Small intestine (tissue), 7 donors: Measurements from ENCODE around the gene MICU2. TPM values are rescaled to one million over a fixed set of nuclear protein-coding genes. Genes with fewer than 3 reads are reported as not detected.

Experiments
- DNase-seq, 2 donors: peaks; one replicate each; pipeline versions ENCODE4 v3.0.0 to v3.0.0-alpha.2; 2013
- FAIRE-seq: peaks from 2 replicates; lab custom pipeline; 2012; peaks lifted over from hg19 to GRCh38; lab: Jason Lieb, UNC
- H3K27ac ChIP-seq, 3 donors: one replicate each; pipeline ENCODE4 v1.5.1; 2013; ENCODE audit warnings: low read length in 2 of 3, mild to moderate bottlenecking in 2 of 3, control low read depth in 1 of 3, inconsistent platforms in 1 of 3, low read depth in 1 of 3, moderate library complexity in 1 of 3
- H3K27me3 ChIP-seq, 3 donors: one replicate each; pipeline ENCODE4 v1.6.1; 2013; ENCODE audit warnings: low read length in 3 of 3, inconsistent platforms in 1 of 3; ENCODE audit not compliant: control insufficient read depth in 3 of 3, insufficient read depth in 3 of 3
- H3K36me3 ChIP-seq, 3 donors: one replicate each; pipeline ENCODE4 v1.6.1; 2013; ENCODE audit warnings: low read length in 3 of 3, inconsistent platforms in 1 of 3, low read depth in 1 of 3, mild to moderate bottlenecking in 1 of 3, moderate library complexity in 1 of 3; ENCODE audit not compliant: control insufficient read depth in 3 of 3, insufficient read depth in 2 of 3
- H3K4me1 ChIP-seq, 3 donors: one replicate each; pipeline ENCODE4 v1.6.1; 2013; ENCODE audit warnings: low read length in 2 of 3, inconsistent platforms in 1 of 3, low read depth in 1 of 3, mild to moderate bottlenecking in 1 of 3, moderate library complexity in 1 of 3; ENCODE audit not compliant: control insufficient read depth in 3 of 3, insufficient read depth in 2 of 3
- H3K4me3 ChIP-seq, 3 donors: one replicate each; pipeline ENCODE4 v1.5.1; 2013; ENCODE audit warnings: low read length in 3 of 3, control low read depth in 1 of 3, inconsistent platforms in 1 of 3, low read depth in 1 of 3, mild to moderate bottlenecking in 1 of 3, moderate library complexity in 1 of 3
- H3K9me3 ChIP-seq, 2 donors: one replicate each; pipeline ENCODE4 v1.6.1; 2013; ENCODE audit warnings: low read depth in 1 of 2, low read length in 1 of 2; ENCODE audit not compliant: control insufficient read depth in 2 of 2, insufficient read depth in 1 of 2
- WGBS, 3 donors: extraction: QIAGEN DNeasy Blood & Tissue Kit; methylation state at CpG; one replicate each; pipeline ENCODE4 v1.1.7; 2013; 5-methylcytosine and 5-hydroxymethylcytosine counted together
- polyA plus RNA-seq, 4 donors: library from polyadenylated mRNA; stranded (reverse) in 3 of 4; unstranded in 1 of 4; fragments of 200-250 nt in 3 of 4; fragments of 120-200 nt in 1 of 4; gene quantifications; one replicate each; pipeline versions ENCODE4 v1.2.1 to v1.2.3, GENCODE V29; 2013
- donor health status: healthy with polysubstance abuse.
- donor health status: control.
- donor health status: control.
- donor health status: Bipolar disorder and iron deficiency.
- donor health status: healthy.

MICU2 gene
- polyA plus RNA-seq, 4 donors, result 33.8 to 53.6 (median 46.7) TPM

DNA sequence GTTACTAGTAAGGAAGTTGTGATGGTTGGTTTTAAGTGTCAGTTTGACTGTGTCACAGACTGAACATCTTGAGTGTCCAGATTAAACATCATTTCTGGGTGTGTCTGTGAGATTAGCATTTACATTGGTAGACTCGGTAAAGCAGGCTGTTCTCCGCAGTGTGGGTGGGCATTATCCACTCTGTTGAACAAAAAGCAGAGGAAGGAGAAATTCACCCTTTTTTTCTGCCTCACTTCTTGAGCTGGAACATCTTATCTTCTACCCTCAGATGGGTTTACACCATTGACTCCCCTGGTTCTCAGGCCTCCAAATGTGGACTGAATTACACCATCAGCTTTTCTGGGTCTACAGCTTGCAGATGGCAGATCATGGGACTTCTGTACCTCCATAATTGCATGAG is 81.1 kb downstream of the MICU2 start:
- Histone ChIP-seq H3K27ac (no peak overlapping the region), H3K9me3 (no peaks in the 10 kb centered on the region), H3K27me3 (no peaks in the 10 kb centered on the region), H3K4me3 (no peak overlapping the region), H3K36me3 (peaks cover 2 to 6% (median 4%) of the 10 kb centered on the region in 3 donors), H3K4me1 (no peaks in the 10 kb centered on the region)
- WGBS, 3 donors, result 82 to 88% (median 88%) methylated on average over 2 of the region's 2 CpGs
- FAIRE-seq, result no peak
- DNase-seq, result no peak

DNA sequence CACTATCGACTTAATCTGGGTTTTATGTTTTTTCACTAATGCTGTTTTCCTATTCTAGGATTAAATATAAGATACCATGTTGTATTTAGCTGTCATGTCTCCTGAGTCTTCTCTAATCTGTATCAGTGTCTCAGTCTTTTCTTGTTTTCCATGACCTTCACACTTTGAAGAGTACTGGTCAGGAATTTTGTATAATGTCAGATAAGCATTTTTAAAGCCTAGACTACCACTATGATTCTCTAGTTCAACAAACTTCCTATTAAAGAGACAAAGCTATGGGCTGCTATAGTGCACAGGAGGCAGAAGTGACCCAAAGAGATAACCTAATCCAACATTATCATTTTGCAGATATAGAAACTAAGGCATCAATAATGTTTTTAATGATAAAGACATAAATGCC is 81.8 kb downstream of the MICU2 start:
- no peak overlapping the region for H3K27ac ChIP-seq
- peaks cover 2 to 9% (median 4%) of the 10 kb centered on the region in 3 donors for H3K36me3 ChIP-seq
- H3K9me3 ChIP-seq, result no peaks in the 10 kb centered on the region
- DNase-seq (no peak), FAIRE-seq (no peak)
- WGBS, 3 donors, result 93 to 95% (median 94%) methylated on average over 1 of the region's 1 CpG
- H3K27me3 ChIP-seq, result no peaks in the 10 kb centered on the region
- no peaks in the 10 kb centered on the region for H3K4me1 ChIP-seq
- no peak overlapping the region for H3K4me3 ChIP-seq

DNA sequence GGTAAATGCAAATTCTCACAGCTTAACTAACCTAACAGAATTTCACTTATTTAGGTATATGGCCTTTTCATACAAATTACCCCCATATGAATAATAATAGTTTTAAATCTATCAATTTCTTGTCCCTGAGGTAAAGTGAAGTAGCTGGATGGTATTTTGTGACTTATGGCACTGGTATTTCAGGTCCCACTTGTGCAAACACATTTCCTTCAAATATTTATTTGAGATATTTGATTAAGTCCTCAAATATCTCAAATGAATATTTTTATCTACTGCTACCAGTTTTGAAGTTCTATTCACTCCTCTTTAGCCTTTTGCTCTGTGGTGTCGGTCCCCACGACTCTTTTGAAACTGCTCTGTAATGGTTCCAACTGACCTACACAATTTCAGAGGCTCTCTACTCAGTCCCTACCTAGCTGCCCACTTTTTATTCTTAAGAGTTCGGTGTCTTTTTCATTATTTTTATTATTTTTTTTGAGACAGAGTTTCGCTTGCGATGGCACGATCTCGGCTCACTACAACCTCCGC is 85.3 kb downstream of the MICU2 start:
- FAIRE-seq (no peak), DNase-seq (no peak)
- H3K9me3 ChIP-seq, result no peaks in the 10 kb centered on the region
- H3K27ac ChIP-seq, result no peak overlapping the region
- 96 to 98% (median 97%) methylated on average over 8 of the region's 8 CpGs for WGBS, 3 donors
- no peaks in the 10 kb centered on the region for H3K27me3 ChIP-seq
- H3K4me1 ChIP-seq, result no peaks in the 10 kb centered on the region
- peaks cover 2 to 6% (median 4%) of the 10 kb centered on the region in 3 donors for H3K36me3 ChIP-seq
- no peak overlapping the region for H3K4me3 ChIP-seq

DNA sequence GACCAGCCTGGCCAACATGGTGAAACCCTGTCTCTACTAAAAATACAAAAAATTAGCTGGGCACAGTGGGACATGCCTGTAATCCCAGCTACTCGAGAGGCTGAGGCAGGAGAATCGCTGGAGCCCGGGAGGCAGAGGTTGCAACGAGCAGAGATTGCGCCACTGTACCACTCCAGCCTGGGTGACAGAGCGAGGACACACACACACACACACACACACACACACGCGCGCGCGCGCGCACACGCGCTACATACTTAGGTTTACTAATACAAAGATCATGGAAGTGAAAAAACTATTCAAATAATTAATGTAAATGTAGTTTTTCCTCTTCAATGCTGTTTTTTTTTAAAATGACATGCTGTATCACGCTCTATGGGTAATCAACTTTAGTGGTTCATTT is 86.4 kb downstream of the MICU2 start:
- Histone ChIP-seq H3K4me3 (no peak overlapping the region), H3K4me1 (no peaks in the 10 kb centered on the region), H3K36me3 (peaks cover 2 to 6% (median 2%) of the 10 kb centered on the region in 3 donors), H3K9me3 (no peaks in the 10 kb centered on the region), H3K27ac (no peak overlapping the region), H3K27me3 (no peaks in the 10 kb centered on the region)
- DNase-seq (no peak), FAIRE-seq (no peak)
- WGBS, 3 donors, result 88 to 92% (median 88%) methylated on average over 16 of the region's 16 CpGs

DNA sequence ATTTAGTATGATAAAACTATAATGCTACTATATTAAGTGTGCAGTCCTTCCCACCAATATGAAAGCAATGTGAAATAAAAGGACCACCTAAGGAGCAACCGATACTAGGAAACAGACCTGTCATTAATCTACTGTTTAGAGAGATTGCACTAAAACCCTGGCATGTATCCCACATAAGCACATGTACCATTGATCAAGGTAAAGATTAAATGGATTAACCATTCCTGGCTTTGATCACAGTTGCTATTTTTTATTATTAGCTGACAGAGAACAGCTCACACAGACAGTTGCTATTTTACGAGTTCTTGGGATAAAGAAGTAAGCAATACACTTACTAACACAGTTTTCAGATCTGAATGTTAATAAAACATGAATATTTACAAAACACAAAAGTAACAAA is 87.2 kb downstream of the MICU2 start:
- Histone ChIP-seq H3K4me3 (no peak overlapping the region), H3K4me1 (no peaks in the 10 kb centered on the region), H3K36me3 (peaks cover 2 to 6% (median 4%) of the 10 kb centered on the region in 3 donors), H3K27ac (no peak overlapping the region), H3K9me3 (no peaks in the 10 kb centered on the region), H3K27me3 (no peaks in the 10 kb centered on the region)
- WGBS, 3 donors, result 55 to 82% (median 72%) methylated on average over 2 of the region's 2 CpGs
- FAIRE-seq (no peak), DNase-seq (no peak)

DNA sequence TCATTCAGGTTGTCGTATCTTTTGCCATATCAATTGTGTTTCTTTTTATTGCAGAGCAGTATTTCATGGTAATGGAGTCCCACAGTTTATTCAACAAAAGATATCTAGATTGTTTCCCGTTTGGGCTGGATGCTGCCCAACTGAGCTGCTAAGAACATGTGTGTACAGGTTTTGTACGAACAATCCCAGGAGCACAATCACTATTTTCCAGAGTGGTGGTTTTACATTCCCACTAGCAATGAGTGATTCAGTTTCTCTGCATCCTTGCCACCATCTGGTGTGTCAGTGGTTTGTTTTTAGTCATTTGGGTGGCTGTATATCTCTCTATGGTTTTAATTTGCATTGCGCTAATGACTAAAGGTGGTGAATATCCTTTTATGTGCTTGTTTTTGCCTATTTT is 92.1 kb downstream of the MICU2 start:
- Histone ChIP-seq H3K27me3 (no peaks in the 10 kb centered on the region), H3K36me3 (peaks cover 3 to 8% (median 8%) of the 10 kb centered on the region in 3 donors), H3K4me1 (no peaks in the 10 kb centered on the region), H3K4me3 (no peak overlapping the region), H3K9me3 (no peaks in the 10 kb centered on the region), H3K27ac (no peak overlapping the region)
- WGBS, 3 donors, result 85 to 91% (median 90%) methylated on average over 4 of the region's 4 CpGs
- FAIRE-seq (no peak), DNase-seq (no peak)

DNA sequence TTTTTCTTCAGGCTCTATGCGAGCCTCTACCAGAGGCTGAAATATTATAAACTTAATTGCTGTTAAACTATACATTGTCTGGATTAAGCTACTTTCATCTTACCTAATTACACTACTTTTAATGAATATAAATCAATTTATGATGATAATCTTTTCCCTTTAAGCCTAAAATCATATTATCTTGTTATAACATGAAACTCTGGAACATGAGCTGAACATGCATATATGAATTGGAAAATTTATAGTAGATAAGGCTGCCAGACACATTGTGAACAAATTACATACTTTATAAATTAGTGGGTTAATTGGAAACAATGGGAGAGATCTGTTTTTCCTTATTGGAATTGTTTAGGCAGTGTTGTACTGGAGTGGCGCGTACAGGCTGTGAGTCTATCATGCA is 99.6 kb downstream of the MICU2 start:
- no peak overlapping the region for H3K4me3 ChIP-seq
- WGBS, 3 donors, result 96 to 100% (median 98%) methylated on average over 3 of the region's 3 CpGs
- no peaks in the 10 kb centered on the region for H3K9me3 ChIP-seq
- H3K4me1 ChIP-seq, result no peaks in the 10 kb centered on the region
- no peak overlapping the region for H3K27ac ChIP-seq
- FAIRE-seq, result no peak
- peaks cover 6 to 22% (median 6%) of the 10 kb centered on the region in 3 donors for H3K36me3 ChIP-seq
- H3K27me3 ChIP-seq, result no peaks in the 10 kb centered on the region
- DNase-seq, result no peak

DNA sequence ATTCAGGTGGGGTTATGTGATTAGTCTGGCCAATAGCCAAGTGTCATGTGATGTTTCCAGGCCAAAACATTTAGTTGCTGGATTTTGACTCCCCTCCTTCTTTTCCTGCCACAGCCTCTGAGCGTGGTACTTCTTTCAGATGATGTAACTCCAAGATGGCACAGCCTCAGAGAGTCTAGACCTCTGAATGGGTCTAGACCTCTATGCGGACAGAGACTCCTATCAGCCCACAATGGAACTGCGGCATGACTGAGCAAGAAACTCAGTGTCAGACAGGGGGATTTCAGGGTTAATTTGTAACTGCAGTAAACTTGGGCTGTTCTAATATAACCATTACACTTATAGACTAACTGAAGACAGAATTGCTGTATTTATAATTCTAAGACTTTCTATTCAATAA is 102.3 kb downstream of the MICU2 start:
- WGBS, 3 donors, result 93 to 100% (median 95%) methylated on average over 3 of the region's 3 CpGs
- H3K36me3 ChIP-seq, result peaks cover 4 to 22% (median 6%) of the 10 kb centered on the region in 3 donors
- H3K27ac ChIP-seq, result peak overlapping the region in 1 of 3 donors; percentile 13
- H3K9me3 ChIP-seq, result no peaks in the 10 kb centered on the region
- H3K4me1 ChIP-seq, result no peaks in the 10 kb centered on the region
- peak in 1 of 2 donors; percentile 66 for DNase-seq
- no peak for FAIRE-seq
- no peak overlapping the region for H3K4me3 ChIP-seq
- no peaks in the 10 kb centered on the region for H3K27me3 ChIP-seq

DNA sequence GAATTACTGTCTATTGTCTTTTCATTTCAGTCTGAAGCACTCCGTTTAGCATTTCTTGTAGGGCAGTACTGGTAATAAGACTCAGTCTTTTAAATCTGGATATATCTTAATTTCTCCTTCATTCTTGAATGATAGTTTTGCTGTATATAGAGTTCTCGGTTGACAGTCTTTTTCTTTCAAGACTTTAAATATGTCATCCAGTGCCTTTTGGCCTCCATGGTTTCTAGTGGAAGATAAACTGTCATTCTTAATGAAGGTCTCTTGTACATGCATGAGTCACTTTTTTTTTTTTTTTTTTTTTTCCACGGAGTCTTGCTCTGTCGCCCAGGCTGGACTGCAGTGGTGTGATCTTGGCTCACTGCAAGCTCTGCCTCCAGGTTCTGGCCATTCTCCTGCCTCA is 117.6 kb downstream of the MICU2 start:
- Histone ChIP-seq H3K27ac (no peak overlapping the region), H3K36me3 (peaks cover 0 to 4% (median 0%) of the 10 kb centered on the region in 3 donors), H3K9me3 (peaks cover 0 to 26% of the 10 kb centered on the region in 2 donors), H3K27me3 (no peaks in the 10 kb centered on the region), H3K4me3 (no peak overlapping the region), H3K4me1 (no peaks in the 10 kb centered on the region)
- WGBS, 3 donors, result 91 to 99% (median 96%) methylated on average over 4 of the region's 4 CpGs
- FAIRE-seq (no peak), DNase-seq (no peak)
